ENCODE measurements around the gene ELN.

GRCh38 chr7:73980206-73980605 is 47.8 kb upstream of the ELN start:
- TF ChIP-seq, protein P1, sequence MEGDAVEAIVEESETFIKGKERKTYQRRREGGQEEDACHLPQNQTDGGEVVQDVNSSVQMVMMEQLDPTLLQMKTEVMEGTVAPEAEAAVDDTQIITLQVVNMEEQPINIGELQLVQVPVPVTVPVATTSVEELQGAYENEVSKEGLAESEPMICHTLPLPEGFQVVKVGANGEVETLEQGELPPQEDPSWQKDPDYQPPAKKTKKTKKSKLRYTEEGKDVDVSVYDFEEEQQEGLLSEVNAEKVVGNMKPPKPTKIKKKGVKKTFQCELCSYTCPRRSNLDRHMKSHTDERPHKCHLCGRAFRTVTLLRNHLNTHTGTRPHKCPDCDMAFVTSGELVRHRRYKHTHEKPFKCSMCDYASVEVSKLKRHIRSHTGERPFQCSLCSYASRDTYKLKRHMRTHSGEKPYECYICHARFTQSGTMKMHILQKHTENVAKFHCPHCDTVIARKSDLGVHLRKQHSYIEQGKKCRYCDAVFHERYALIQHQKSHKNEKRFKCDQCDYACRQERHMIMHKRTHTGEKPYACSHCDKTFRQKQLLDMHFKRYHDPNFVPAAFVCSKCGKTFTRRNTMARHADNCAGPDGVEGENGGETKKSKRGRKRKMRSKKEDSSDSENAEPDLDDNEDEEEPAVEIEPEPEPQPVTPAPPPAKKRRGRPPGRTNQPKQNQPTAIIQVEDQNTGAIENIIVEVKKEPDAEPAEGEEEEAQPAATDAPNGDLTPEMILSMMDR (IDR thresholded peaks at IDR 0.05; ENCODE audit: extremely low read depth in 1 of 2, insufficient read depth in 1 of 2, low read depth in 1 of 2, low read length in 2 of 2) = no peak
- TF ChIP-seq POLR2A (IDR thresholded peaks at IDR 0.05; ENCODE audit: low read depth, low read length) (no peak), EZH2 (IDR thresholded peaks at IDR 0.05; ENCODE audit: borderline replicate concordance, low read depth, low read length, severe bottlenecking) (no peak), POLR2AphosphoS5 (IDR thresholded peaks at IDR 0.05; ENCODE audit: insufficient read depth, low read depth, low read length) (no peak), FOS (IDR thresholded peaks at IDR 0.05; ENCODE audit: borderline replicate concordance, insufficient read depth, low read length) (no peak), GATA2 (IDR thresholded peaks at IDR 0.05; ENCODE audit: insufficient read depth, insufficient read length, low read depth, low read length) (no peak), MYC (IDR thresholded peaks at IDR 0.05; ENCODE audit: low read depth, low read length) (no peak)
- TF ChIP-seq, protein P2, sequence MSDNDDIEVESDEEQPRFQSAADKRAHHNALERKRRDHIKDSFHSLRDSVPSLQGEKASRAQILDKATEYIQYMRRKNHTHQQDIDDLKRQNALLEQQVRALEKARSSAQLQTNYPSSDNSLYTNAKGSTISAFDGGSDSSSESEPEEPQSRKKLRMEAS (IDR thresholded peaks at IDR 0.05; ENCODE audit: insufficient read depth, insufficient read length) = no peak

Measured in endothelial cell of umbilical vein (primary cell).